Activated CD4-positive, CD25-positive, alpha-beta regulatory T cell (primary cell): ENCODE data around the gene CHMP4A.
"Not testable (repeated sequence)": the region's sequence is repeated elsewhere in the genome, so short reads cannot be mapped to it uniquely, and the experiment has no call there.

Experiments
- DNase-seq, 4 experiments: peaks; one replicate each; lab custom pipeline; 2025; lab: John Stamatoyannopoulos, UW

The CHMP4A gene

DNA sequence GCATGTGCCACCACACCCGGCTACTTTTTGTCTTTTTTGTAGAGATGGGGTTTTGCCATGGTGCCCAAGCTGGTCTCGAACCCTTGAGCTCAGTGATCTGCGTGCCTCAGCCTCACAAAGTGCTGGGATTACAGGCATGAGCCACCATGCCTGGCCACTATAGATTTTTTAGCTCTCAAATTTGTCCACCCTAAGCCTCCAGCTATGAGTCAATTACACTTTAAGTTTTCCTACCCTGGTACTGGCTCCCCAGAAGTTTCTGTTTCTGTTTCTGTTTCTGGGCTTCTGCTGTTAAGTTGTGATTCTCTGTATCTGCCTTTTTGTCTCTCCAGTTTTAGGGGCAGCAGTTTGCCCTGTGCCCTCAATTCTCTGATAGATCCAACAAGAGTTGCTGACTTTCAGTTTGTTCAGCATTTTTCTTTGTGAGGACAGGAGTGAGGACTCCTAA is 33.5 kb upstream of the CHMP4A start:
- DNase-seq, result no peak

DNA sequence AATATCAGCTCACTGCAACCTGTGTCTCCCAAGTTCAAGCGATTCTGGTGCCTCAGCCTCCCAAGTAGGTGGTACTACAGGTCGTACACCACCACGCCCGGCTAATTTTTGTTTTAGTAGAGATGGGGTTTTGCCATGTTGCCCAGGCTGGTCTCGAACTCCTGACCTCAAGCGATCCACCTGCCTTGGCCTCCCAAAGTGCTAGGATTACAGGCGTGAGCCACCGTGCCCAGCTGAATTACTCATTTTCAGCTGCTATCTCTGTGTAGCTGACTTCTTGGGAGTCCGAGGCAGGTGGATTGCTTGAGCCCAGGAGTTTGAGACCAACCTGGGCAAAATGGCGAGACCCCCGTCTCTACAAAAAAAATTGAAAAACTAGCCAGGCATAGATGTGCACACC is 32.1 kb upstream of the CHMP4A start:
- not testable (repeated sequence) for DNase-seq

DNA sequence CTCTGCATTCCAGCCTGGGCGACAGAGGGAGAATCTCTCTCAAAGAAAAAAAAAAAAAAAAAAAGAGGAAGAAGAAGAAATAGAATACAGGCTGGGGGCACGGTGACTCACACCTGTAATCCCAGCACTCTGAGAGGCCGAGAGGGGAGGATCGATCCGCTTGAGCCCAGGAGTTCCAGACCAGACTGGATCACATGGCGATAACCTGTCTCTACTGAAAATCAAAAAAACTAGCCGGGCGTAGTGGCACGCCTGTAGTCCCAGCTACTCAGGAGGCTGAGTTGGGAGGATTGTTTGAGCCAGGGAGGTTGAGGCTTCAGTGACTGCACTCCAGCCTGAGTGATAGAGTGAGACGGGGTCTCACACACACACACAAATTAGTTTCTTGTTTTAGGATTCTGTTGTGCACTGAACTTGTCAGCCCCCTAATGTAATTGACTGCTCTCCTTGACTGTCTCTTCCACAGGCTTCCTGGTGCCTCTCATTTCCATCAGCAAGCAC is 30.1 kb upstream of the CHMP4A start:
- DNase-seq, result no peak

DNA sequence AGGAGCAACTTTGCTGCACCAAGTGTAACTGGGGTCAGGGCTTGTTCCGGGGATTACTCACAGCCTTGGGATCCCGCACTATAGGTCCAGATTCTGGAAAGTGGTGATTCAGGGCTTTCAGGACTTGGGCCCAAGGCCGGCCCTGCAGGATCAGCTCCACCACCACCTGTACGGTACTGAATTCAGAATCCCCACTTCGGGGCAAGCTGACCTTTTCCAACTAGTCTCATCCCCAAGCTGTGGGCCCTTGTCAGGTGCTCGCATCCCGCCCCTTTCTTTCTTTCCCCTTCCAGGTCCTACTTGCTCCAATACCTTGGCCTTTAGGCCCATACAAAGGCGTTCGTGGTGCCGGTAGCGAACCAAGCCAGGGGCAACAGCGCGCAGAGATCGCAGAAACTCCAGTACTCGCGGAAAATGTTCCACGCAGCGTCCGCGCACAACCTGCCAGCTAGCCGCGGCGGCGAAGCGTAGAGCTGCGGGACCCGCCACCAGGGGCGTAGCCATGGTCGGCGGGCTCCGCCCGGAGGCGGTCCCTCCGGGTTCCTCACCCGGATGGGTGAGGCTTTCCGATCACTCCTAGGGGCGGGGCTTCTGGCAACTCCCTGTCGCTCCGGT is 28.6 kb upstream of the CHMP4A start:
- DNase-seq, result peak; percentile 87 to 93 (median 92)

DNA sequence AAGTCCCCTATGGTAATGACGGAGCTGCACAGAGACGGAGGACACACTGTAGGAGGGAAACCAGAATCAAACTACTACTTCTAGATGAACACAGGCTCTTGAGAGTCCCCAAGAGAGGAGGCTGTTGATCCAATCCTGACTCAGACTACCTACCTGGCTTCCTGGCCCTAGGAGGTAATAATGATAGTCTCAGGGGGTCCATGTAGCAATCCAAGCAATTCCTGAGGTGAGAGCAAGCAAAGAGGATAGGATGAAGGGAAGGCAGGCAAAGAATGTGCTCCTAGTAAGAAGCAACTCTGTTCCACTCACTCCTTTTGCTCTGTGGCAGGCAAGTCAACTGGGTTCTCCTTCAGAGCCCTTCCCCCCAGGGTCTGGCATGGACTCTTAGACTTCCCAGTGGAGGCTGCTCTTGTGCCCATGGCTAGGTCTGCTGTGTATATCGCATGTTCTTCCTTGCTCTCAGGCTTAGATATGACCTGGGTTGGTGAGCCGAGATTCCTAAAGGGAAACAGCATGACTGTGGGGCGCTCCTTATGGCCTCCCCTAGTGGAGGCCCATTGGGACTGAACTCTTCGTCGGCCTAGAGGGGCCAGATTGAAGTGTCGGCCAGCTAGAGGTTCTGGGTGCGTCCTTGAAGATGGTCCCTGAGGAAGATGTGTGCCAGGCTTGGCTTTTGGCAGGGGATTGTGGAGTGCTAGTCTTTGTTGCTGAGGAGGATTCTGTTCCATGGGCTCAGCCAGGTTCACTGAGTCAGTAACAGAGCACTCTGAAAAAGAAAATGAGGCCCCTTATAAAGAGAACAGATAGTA is 27.0 kb upstream of the CHMP4A start:
- no peak for DNase-seq

DNA sequence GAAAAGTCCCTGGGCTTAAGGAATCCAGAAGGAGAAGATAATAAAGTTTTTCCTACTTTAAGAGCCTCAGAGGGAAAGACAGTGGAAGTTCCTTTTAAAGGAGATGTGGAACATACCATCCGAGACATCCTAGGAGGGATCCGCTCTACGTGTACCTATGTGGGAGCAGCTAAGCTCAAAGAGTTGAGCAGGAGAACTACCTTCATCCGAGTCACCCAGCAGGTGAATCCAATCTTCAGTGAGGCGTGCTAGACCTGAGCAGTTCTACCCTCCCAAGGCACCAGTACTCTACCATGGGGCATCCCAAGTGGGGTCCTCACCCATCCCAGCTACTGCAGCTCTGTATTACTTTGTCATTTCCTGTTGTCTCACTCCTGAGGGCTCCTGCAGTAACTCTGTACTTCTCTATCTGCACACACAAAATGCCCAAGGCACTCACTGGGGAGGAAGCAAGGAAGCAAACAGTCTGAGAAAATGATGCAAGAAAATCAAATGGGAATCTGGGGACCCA is 25.3 kb upstream of the CHMP4A start:
- DNase-seq, result no peak

DNA sequence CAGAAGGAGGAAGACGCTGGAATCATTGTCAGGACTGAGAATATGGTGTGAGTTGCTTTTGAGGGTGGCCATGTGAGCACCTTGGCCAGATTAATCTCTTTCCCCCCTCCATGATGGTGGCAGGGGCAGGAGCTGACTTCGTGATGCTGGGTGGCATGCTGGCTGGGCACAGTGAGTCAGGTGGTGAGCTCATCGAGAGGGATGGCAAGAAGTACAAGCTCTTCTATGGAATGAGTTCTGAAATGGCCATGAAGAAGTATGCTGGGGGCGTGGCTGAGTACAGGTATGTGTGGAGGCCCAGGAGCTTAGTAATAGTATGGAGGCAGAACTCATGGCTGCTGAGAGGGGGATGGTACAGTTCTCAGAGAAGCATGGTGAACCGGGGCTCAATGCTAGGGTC is 24.8 kb upstream of the CHMP4A start:
- DNase-seq, result no peak

DNA sequence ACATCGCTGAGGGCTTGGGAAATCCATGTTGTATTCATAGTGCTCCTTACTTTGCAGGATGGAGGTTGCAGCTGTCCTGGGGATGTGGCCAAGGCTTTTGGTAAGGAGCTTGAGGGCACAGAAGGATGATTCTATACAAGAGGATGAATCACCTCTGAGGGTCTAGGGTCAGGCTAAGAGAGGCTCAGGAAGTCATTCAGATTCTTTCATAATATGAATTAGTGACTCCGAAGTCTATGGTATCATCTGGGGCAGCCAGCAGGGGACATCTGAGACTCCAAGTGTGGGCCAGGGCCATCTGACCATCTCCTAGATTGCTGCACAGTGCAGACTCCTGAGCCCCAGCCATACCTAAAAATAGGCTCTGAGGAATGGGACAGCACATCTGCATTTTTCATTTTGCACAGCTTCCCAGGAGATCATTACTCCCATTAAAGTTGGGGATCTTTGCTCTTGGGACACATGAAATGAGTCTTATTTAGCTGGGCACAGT is 24.2 kb upstream of the CHMP4A start:
- no peak for DNase-seq

DNA sequence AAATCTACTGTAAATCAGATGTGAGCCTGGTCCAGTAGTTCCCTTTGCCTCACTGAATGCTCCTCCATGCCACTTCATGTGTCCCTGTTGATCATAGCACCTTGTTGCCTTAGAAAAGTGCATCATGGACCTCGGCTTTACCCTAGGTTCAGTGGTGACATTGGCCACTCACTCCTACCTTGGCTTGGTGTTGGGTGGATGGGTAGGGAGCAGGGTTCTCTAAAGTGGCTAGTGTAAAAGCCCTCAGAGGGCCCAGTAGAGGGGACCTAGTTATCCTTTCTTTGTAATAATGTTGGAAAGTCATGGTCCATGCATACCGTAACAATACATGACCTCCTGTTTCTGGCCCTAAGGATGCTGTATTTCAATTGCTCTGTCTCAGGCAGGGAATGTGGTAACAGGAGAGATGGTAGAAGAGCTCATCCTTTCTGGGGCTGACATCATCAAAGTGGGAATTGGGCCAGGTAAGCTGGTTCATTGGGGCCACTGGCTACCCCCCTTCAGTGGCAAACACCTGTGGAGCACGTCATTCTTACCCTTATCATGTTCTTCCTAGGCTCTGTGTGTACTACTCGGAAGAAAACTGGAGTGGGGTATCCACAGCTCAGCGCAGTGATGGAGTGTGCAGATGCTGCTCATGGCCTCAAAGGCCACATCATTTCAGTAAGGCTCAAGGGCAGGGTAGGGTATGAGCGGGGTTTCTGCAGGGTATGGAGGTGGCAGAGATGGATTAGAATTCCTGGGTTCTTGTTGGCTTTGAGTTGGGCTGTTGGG is 23.6 kb upstream of the CHMP4A start:
- no peak for DNase-seq

DNA sequence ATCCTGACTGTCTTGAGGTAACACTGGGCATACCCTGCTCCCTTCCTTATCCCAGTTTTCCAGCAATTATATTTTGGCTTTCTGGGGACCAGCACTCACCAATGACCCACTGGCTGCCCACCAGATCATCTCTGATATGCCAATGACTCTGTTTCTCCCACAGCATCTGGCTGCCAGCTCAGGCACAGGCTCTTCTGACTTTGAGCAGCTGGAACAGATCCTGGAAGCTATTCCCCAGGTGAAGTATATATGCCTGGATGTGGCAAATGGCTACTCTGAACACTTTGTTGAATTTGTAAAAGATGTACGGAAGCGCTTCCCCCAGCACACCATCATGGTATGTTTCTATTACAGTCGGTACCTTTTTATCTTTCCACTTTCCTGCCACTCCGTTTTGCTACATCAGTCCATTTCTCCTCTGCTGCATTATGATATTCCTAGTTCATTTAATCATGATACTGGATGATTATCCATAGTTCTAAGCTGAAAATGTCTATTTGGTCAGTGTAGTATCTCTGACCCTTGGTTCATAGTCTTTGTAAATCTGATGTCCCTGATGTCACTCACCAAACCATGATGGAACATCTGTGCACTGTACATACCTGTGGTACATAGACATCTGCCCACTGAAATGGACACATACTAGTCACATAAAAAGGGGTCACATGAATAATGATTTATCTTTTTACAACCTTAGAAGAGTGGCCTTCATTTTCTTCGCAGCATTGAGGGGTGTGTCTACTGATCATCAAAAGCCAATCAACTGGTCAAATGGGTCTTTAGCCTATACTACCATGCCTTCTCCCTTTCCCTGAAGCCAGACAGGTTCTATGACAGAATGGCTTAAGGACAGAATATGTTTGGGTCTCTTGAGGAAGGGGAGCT is 22.8 kb upstream of the CHMP4A start:
- DNase-seq, result no peak

DNA sequence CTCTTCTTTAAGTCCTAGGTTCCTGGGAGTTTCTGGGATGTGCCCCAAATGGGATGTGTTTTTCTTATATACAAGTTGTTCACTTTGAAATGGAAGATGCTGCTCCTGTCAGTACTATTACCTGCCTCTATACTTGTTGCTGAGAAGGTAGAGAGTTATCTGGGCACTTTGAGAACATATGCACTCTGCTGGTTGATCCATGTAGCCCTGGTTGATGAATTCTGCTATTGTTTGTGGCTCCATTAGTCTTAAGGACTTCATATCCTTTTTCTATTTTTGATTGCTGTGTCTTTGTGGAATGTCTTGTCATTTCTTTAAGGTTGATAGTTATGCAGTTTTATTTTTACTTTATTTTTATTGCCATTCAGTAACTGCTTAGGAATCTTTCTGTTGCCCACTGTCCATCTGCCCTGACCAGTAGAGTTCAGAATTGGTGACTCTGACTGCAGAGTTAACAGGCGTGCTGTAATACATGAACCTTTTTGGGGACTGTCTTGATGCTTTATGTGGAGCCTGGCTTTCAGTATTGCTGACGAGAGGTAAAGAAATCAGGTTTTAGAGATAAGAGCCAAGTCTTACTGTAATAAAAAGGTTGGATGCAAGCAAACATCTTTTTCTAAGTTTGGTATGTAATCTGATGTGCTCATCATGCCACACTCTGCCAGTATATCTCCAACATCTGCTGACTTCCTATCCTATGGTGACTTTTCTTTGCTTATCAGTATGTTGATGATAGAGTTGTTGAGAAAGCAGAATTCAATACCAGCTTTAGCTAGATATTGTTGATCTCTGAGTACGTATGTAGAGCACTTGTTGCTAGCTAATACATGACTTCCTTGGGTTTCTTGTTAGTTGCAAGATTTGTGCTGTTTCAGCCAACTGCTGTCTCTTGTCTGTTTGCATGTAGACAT is 21.1 kb upstream of the CHMP4A start:
- DNase-seq, result no peak

DNA sequence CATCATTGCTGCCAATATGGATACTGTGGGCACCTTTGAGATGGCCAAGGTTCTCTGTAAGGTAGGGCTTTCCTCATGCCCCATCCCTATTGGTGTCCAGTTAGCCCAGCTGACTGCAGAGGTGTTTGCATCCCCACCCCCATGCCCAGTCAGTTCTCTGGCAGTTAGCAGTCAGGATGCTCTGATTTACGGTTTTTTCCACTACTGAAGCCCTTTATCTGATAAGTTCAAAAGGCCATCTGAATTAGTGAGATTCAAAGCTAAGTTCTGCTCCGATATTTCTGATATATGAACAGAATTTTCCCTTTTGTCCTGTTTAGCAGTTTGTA is 20.2 kb upstream of the CHMP4A start:
- no peak for DNase-seq

DNA sequence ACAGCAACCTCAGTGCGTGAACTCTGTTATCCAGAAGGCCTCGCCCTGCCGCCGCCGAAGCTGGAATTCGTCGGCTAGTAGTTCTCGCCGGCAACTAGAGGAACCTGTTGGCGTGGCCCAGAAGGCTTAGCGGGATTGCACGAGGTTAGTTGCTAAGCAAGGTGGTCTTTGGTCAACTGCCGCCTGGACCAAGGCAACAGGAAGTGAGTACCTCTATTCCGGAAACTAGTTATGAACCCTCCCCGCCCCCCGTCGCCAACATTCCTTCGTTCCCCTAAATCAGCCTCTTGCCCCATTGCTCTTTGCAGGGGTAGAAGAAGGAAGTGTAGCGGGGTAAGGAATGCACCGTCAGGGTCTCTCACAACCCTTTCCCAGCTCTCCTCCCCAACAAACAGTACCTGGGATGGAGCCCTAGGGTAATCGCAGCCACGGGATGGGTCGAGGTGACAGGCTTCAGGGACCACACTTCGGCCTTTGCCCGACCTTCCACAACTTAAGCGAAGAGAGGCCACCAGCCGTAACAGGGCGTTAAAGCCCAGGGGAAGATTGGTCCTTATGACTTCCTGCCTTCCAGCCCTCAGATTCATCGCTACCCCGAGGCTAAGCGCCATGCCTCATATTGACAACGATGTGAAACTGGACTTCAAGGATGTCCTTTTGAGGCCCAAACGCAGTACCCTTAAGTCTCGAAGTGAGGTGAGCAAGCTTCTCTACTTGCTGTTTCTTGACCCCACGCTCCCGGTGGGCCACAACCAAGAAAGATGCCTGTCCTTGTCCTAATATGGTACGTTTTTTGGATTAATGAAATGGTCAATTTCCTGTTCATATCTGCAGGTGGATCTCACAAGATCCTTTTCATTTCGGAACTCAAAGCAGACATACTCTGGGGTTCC is 19.6 kb upstream of the CHMP4A start, which contains the start of gene GMPR2:
Gene GMPR2 (plus strand): TSS at position 285 of the 893 bp plus-strand sequence. CDS start 325 bp downstream, at position 610.
- DNase-seq, result no peak

DNA sequence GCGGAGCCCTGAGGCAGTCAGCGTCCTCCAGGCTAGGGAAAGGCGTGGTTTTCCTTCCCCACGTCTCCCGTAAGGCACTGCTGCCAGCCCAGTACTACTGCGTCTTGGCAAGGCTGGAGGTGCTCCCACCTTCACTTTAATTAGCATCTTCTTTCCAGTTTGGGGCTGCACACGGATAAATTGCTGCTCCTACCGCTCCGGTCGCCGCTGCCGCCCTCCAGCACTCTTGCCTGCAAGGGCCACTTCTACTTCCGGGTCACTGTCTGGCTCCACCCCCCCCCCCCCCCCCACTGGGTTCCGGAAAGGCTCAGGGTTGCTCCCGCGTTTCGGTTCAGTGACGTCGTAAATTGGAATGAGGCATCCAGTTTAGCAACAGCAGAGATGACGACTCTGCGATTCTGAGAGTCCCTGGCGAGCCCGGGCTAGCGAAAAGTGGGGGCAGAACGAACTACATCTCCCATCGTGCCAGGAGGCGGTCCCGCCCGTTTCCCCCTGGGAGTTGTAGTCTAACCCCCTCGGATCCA is 18.9 kb upstream of the CHMP4A start, which contains the start of gene NEDD8:
Gene NEDD8 (minus strand): TSS at position 247 of the 524 bp plus-strand sequence. CDS start 100 bp downstream, at position 147.
- peak; percentile 82 to 92 (median 89) for DNase-seq

DNA sequence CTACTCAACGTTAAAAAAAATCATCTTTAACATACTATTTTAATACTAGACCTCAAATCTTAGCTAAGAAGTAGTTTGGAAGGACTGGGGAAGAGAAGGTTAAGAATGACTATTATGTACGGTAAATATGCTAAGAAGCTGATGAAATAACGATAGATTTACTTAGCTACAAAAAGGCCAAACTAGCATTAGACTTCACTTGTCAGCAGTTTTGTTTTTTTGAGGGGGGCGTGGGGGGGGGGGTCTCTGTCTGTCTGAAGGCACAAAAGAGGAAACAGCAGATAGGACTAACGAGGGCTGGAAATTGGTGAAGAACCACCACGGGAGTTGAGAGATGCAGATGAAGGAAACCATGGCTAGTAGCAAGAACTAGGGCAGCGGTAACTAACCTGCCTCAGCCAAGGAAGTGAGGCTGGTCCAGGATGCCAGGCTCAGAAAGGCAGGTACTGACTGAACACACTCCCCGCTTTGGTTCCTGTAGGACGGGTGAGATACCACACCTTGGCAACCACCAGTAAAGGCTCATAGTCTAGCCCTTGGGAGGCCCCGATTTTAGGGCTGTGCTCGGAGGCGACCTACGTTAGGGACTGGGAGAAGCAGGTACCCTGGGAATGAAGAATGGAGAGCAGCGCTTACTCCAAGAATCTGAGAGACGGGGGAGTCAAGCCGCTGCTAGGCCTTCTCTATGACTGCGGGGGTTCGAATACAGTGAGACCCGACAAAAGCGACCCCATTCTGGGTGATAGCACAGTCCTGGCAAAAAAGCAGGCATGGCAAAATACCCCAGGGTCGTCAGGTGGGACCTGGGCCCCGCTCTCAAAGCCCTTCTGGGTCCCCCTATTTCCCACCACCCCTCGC is 18.2 kb upstream of the CHMP4A start:
- no peak for DNase-seq

DNA sequence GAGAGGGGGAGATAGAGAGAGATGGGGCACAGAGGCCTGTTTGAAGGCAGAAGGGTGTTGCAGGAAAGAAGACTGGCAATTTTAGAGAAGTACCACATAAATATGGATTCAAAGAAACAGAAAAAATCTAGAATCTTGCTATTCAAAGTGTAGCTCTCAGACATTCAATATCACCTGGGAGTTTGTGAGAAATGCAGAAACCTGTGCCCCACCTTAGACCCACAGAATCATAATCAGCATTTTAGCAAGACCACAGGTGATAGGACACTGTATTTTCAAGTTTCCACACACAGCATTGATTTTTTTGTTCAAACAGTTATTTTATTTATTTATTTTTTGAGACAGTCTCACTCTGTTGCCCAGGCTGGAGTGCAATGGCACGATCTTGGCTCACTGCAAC is 15.6 kb upstream of the CHMP4A start:
- DNase-seq, result no peak

DNA sequence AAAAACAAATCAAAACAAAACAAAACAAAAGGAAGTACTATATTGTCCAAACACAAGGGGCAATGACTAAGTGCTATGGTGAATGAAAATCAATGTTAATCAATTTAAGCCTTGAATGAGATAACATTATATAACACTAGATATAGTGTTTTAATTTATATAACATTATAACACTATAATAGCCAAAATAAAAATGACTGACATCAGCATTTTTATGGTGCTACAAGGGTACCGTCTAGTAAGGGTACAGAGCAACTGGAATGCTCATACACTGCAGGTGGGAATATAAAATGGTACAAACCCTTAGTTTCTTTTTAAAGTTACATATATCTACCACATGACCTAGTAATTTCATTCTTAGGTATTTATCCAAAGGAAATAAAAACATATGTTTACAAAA is 13.2 kb upstream of the CHMP4A start:
- no peak for DNase-seq

DNA sequence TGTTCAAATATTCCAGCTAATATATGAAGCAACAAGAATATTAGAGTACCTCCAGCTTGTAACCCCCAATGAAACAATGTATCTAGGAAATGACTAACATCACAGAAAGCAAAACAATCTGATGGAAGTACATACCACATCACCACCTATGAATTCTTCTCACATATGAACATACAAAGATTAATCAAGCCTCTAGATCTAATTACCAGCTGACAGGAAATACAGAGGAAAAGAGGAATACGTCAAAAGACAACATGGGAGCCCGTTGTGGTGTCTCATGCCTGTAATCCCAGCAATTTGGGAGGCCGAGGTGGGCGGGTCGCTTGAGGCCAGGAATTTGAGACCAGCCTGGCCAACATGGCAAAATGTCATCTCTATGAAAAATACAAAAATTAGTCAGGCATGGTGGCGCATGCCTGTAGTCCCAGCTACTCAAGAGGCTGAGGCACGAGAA is 11.4 kb upstream of the CHMP4A start:
- no peak for DNase-seq
